Panc1 (cell line): ENCODE data around the gene PPP1R13L. TPM values are rescaled to one million over a fixed set of nuclear protein-coding genes. Genes with fewer than 3 reads are reported as not detected.

Source experiments
- ATAC-seq: fragments of 200-7000 bp; cut with Tn5 transposase; 2 replicates; pipeline ENCODE4 v1.9.1; 2020; ENCODE audit warnings: mild to moderate bottlenecking, moderate library complexity
- BruUV-seq: library from RNA; stranded (reverse); fragments of 400-500 nt; replicated peaks from 2 replicates; lab custom pipeline; 2021; lab: Mats Ljungman, UMichigan
- CTCF ChIA-PET: fragments of 300-600 bp; sonication (Branson Sonifier 250); formaldehyde crosslinking; loops from one replicate; lab custom pipeline; 2022; ENCODE audit warnings: antibody characterized with exemption; lab: Charles Lee
- POLR2A ChIA-PET: fragments of 300-600 bp; sonication (Branson Sonifier 250); formaldehyde crosslinking; loops from one replicate; lab custom pipeline; 2022; ENCODE audit warnings: antibody characterized with exemption; lab: Charles Lee
- DNase-seq: peaks from one replicate; pipeline ENCODE4 v3.0.0-alpha.2; 2010; ENCODE audit warnings: low read depth, low spot score
- H3K27ac ChIP-seq: 2 replicates; pipeline ENCODE4 v1.5.1; 2011; ENCODE audit warnings: mild to moderate bottlenecking, low read length, inconsistent platforms
- H3K27me3 ChIP-seq: fragments of 200-500 bp; sonication (Bioruptor generic); 2 replicates; pipeline ENCODE4 v1.6.0; 2014; ENCODE audit warnings: low read length, inconsistent platforms; ENCODE audit not compliant: control insufficient read depth, insufficient read depth
- H3K36me3 ChIP-seq: fragments of 200-500 bp; sonication (Bioruptor generic); 2 replicates; pipeline ENCODE4 v1.5.1; 2014; ENCODE audit warnings: inconsistent platforms, mild to moderate bottlenecking, low read length, moderate library complexity; ENCODE audit not compliant: control insufficient read depth, insufficient read depth
- H3K4me1 ChIP-seq: 2 replicates; pipeline ENCODE4 v1.5.1; 2011; ENCODE audit warnings: inconsistent platforms, mild to moderate bottlenecking, low read length, moderate library complexity; ENCODE audit not compliant: control insufficient read depth, insufficient read depth
- H3K4me3 ChIP-seq, 2 experiments: 2 replicates each; pipeline ENCODE4 v1.5.1; 2011 to 2012; ENCODE audit warnings: low read depth in 2 of 2, low read length in 2 of 2, mild to moderate bottlenecking in 2 of 2, inconsistent platforms in 1 of 2, moderate library complexity in 1 of 2
- H3K9me3 ChIP-seq: fragments of 200-500 bp; sonication (Bioruptor generic); 2 replicates; pipeline ENCODE4 v1.5.1; 2014; ENCODE audit warnings: low read depth, mild to moderate bottlenecking, inconsistent platforms, low read length, moderate library complexity; ENCODE audit not compliant: control insufficient read depth, insufficient read depth
- POLR2AphosphoS5 ChIP-seq: IDR thresholded peaks from 2 replicates; pipeline ENCODE4 v1.6.1; 2012; ENCODE audit warnings: mild to moderate bottlenecking, low read depth, low read length, moderate library complexity
- SIN3A ChIP-seq: IDR thresholded peaks from 2 replicates; pipeline ENCODE4 v1.6.1; 2012; ENCODE audit warnings: low read depth, mild to moderate bottlenecking, low read length, moderate library complexity, borderline replicate concordance; ENCODE audit not compliant: insufficient read depth
- TCF7L2 ChIP-seq: IDR thresholded peaks from 2 replicates; pipeline ENCODE4 v1.6.1; 2011; ENCODE audit warnings: mild to moderate bottlenecking, low read depth, low read length, inconsistent platforms
- in situ Hi-C: cut with HindIII; loops from 2 replicates; pipeline ENCODE4 v1.10.0; 2016; ENCODE audit warnings: low sequenced_read_pairs, low pct_unique_long_range_greater_than_20kb
- intact Hi-C: fragments of 100-400 bp; cut with micrococcal nuclease; formaldehyde crosslinking; loops from one replicate; pipeline ENCODE4 v1.10.0; 2022; ENCODE audit not compliant: unreplicated experiment
- total RNA-seq: library from RNA; stranded (reverse); gene quantifications from one replicate; pipeline ENCODE4 v1.2.1, GENCODE V29; 2021; ENCODE audit not compliant: unreplicated experiment
- TF ChIP-seq, protein P1 (sequence below), 2 experiments: IDR thresholded peaks; 2 replicates each; pipeline ENCODE4 v1.6.1; 2011 to 2012; ENCODE audit warnings: low read depth in 2 of 2, control low read depth in 1 of 2, low read length in 1 of 2, mild to moderate bottlenecking in 1 of 2, moderate library complexity in 1 of 2; ENCODE audit not compliant: insufficient read depth in 1 of 2
- TF ChIP-seq, protein P2 (sequence below): fragments of 450-650 bp; IDR thresholded peaks from 2 replicates; pipeline ENCODE4 v1.5.1; 2017; ENCODE audit warnings: mild to moderate bottlenecking

PPP1R13L gene
- total RNA-seq, 1 experiment from 2014 or later: 39.1 TPM

DNA sequence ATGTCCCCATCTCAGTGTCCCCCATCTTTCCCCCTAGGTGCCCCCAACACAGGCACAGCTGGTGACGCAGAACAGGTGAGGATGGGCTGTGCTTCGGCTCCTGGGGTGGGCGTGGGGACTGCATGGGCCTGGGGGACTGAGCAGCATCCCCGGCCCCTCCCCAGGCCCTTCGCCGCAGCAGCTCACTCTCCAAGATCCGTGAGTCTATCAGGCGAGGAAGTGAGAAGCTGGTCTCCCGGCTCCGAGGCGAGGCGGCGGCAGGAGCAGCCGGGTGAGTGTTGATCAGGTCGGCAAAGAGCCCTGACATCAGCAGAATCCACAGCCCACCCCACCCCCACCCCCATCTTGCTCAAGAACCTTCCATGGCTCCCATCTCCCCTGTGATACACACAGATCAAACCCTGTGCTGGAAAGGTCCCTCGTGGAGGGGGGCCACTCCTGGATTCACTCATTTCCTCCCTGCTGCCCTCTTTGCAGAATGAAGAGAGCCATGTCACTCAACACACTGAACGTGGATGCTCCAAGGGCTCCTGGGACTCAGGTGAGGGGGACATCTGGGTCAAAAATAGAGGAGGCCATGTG is 54.3 kb downstream of the PPP1R13L start:
- Histone ChIP-seq H3K4me3 (no peak overlapping the region), H3K27ac (no peak overlapping the region), H3K36me3 (no peaks in the 10 kb centered on the region; the same call in 1 of the 2 replicates), H3K4me1 (no peaks in the 10 kb centered on the region), H3K9me3 (no peaks in the 10 kb centered on the region), H3K27me3 (no peaks in the 10 kb centered on the region)
- CTCF ChIA-PET: no interaction called here
- in situ Hi-C loops (no loop called here), intact Hi-C loops (no loop called here)
- TF ChIP-seq SIN3A: no peak
- TF ChIP-seq, protein P1, sequence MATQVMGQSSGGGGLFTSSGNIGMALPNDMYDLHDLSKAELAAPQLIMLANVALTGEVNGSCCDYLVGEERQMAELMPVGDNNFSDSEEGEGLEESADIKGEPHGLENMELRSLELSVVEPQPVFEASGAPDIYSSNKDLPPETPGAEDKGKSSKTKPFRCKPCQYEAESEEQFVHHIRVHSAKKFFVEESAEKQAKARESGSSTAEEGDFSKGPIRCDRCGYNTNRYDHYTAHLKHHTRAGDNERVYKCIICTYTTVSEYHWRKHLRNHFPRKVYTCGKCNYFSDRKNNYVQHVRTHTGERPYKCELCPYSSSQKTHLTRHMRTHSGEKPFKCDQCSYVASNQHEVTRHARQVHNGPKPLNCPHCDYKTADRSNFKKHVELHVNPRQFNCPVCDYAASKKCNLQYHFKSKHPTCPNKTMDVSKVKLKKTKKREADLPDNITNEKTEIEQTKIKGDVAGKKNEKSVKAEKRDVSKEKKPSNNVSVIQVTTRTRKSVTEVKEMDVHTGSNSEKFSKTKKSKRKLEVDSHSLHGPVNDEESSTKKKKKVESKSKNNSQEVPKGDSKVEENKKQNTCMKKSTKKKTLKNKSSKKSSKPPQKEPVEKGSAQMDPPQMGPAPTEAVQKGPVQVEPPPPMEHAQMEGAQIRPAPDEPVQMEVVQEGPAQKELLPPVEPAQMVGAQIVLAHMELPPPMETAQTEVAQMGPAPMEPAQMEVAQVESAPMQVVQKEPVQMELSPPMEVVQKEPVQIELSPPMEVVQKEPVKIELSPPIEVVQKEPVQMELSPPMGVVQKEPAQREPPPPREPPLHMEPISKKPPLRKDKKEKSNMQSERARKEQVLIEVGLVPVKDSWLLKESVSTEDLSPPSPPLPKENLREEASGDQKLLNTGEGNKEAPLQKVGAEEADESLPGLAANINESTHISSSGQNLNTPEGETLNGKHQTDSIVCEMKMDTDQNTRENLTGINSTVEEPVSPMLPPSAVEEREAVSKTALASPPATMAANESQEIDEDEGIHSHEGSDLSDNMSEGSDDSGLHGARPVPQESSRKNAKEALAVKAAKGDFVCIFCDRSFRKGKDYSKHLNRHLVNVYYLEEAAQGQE (IDR thresholded peaks at IDR 0.05; ENCODE audit: insufficient read depth in 1 of 2, low read depth in 2 of 2, low read length in 1 of 2): no peak
- TF ChIP-seq POLR2AphosphoS5: no peak
- no peak for TF ChIP-seq TCF7L2
- TF ChIP-seq, protein P2, sequence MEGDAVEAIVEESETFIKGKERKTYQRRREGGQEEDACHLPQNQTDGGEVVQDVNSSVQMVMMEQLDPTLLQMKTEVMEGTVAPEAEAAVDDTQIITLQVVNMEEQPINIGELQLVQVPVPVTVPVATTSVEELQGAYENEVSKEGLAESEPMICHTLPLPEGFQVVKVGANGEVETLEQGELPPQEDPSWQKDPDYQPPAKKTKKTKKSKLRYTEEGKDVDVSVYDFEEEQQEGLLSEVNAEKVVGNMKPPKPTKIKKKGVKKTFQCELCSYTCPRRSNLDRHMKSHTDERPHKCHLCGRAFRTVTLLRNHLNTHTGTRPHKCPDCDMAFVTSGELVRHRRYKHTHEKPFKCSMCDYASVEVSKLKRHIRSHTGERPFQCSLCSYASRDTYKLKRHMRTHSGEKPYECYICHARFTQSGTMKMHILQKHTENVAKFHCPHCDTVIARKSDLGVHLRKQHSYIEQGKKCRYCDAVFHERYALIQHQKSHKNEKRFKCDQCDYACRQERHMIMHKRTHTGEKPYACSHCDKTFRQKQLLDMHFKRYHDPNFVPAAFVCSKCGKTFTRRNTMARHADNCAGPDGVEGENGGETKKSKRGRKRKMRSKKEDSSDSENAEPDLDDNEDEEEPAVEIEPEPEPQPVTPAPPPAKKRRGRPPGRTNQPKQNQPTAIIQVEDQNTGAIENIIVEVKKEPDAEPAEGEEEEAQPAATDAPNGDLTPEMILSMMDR: no peak
- ATAC-seq: no peak
- no TSS peak for BruUV-seq
- POLR2A ChIA-PET: no interaction called here
- DNase-seq: no peak

DNA sequence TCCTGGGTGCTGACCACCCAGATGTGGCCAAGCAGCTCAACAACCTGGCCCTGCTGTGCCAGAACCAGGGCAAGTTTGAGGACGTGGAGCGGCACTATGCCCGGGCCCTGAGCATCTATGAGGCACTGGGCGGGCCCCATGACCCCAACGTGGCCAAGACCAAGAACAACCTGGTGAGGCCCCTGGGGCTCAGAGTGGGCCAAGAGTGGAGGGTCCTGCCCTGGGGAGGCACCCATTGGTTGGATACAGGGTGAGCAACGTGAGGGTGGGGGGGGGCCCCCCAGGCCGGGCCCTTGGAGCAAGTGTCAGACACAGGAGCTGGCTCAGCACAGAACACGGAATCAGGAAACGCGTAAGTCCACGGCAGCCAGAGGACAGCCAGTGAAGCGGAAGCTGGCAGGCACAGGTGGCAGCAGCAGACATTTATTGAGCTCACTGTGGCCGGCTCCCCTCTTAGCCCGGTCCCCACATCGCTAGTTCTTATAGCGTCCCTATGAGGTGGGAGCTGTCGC is 55.4 kb downstream of the PPP1R13L start:
- Histone ChIP-seq H3K27ac (no peak overlapping the region), H3K4me1 (no peaks in the 10 kb centered on the region), H3K9me3 (no peaks in the 10 kb centered on the region), H3K4me3 (no peak overlapping the region), H3K36me3 (no peaks in the 10 kb centered on the region; the same call in 1 of the 2 replicates), H3K27me3 (no peaks in the 10 kb centered on the region)
- CTCF ChIA-PET: interaction anchor here (0.5 kb wide), 1 partner anchor 128 kb away, joined by 10 read pairs; no protein-coding TSS in a partner anchor
- intact Hi-C loops: no loop called here
- ATAC-seq: no peak
- POLR2A ChIA-PET: no interaction called here
- BruUV-seq: no TSS peak
- TF ChIP-seq POLR2AphosphoS5: no peak
- TF ChIP-seq SIN3A: no peak
- TF ChIP-seq, protein P2: no peak
- TF ChIP-seq, protein P1 (IDR thresholded peaks at IDR 0.05; ENCODE audit: insufficient read depth in 1 of 2, low read depth in 2 of 2, low read length in 1 of 2): no peak
- no peak for TF ChIP-seq TCF7L2
- no peak for DNase-seq
- in situ Hi-C loops: no loop called here
